HepG2 (cell line): ENCODE data around the gene SEMA7A. TPM values are rescaled to one million over a fixed set of nuclear protein-coding genes. Genes with fewer than 3 reads are reported as not detected.

ENCODE experiments used
- MED8 ChIP-seq: sonication (generic); formaldehyde crosslinking; IDR thresholded peaks from 2 replicates; pipeline ENCODE4 v1.8.1; 2023; ENCODE audit warnings: mild to moderate bottlenecking, missing genetic modification reagents; ENCODE audit not compliant: insufficient replicate concordance
- ZNF577 ChIP-seq: sonication (generic); formaldehyde crosslinking; IDR thresholded peaks from 2 replicates; pipeline ENCODE4 v1.4.0; 2020; ENCODE audit warnings: mild to moderate bottlenecking, low read depth, missing genetic modification reagents, borderline replicate concordance
- polyA plus RNA-seq, 8 experiments: library from polyadenylated mRNA; depleted of rRNA in 3 of 8; stranded (reverse) in 7 of 8; unstranded in 1 of 8; fragments of >200 nt; fragmentation: Illumina TruSeq in 4 of 8; extraction: Trizol in 4 of 8; gene quantifications; 2 replicates each; pipeline versions ENCODE4 v1.2.1 to v1.2.3, GENCODE V29; 2011 to 2016; ENCODE audit warnings: low read depth in 4 of 8, missing spikeins in 1 of 8, mixed read lengths in 1 of 8; ENCODE audit not compliant: insufficient read depth in 1 of 8
- total RNA-seq, 5 experiments: library from RNA; depleted of rRNA; stranded (reverse); fragments of >200 nt; fragmentation: Illumina TruSeq; extraction: Trizol; gene quantifications; 2 replicates each; pipeline ENCODE4 v1.2.3, GENCODE V29; 2016; ENCODE audit warnings: low read depth in 1 of 5
- TF ChIP-seq, protein P1 (sequence below): sonication (generic); formaldehyde crosslinking; IDR thresholded peaks from 2 replicates; pipeline ENCODE4 v1.4.0; 2020; ENCODE audit warnings: missing genetic modification reagents, borderline replicate concordance
- TF ChIP-seq, protein P2 (sequence below): sonication (generic); formaldehyde crosslinking; IDR thresholded peaks from 2 replicates; pipeline ENCODE4 v1.5.1; 2020; ENCODE audit warnings: mild to moderate bottlenecking, missing genetic modification reagents, moderate library complexity
- TF ChIP-seq, protein P3 (sequence below): sonication (generic); formaldehyde crosslinking; IDR thresholded peaks from 2 replicates; pipeline ENCODE4 v1.9.0; 2021; ENCODE audit warnings: missing genetic modification reagents, mild to moderate bottlenecking, borderline replicate concordance

The SEMA7A gene
- total and polyA plus RNA-seq, 2 of the 13 experiments (the other 11 are each of a cell fraction or from before 2014, with no cell fraction given), result 9.0 to 15.8 TPM

DNA sequence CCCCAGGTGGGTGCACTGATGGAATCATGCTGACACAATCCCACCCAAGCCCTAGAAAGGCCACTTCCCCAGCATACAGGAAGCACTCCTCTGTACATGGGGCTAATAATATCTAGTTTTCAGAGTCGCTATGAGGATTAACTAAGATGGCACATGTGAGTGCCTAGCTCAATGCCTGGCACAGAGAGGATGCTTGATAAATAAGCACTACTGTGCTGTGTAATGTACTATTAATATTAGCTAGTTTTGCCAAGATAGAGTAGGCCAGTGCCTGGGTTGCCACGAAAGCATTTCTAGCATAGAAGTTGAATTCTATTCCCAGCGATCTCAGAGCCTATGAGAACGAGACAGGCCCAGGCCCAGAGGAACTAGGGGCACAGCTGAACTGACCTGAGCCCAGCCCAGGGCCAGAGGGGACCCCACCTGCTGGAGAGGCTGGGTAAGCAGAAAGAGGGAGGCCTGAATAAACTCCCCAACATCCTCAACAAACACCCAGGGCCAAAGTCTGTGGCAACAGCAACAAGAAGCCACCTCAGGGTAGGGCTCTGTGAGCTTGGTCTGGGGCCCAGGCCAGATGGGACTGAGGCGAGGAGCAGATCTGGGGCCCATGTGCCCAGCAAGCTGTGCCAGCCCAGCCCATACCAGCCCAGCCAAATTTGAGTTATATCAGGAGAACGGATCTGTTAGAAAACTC is 7.6 kb upstream of the SEMA7A start (continued):
- TF ChIP-seq MED8 (CRISPR knock-in tag), result no peak
- TF ChIP-seq, protein P1, sequence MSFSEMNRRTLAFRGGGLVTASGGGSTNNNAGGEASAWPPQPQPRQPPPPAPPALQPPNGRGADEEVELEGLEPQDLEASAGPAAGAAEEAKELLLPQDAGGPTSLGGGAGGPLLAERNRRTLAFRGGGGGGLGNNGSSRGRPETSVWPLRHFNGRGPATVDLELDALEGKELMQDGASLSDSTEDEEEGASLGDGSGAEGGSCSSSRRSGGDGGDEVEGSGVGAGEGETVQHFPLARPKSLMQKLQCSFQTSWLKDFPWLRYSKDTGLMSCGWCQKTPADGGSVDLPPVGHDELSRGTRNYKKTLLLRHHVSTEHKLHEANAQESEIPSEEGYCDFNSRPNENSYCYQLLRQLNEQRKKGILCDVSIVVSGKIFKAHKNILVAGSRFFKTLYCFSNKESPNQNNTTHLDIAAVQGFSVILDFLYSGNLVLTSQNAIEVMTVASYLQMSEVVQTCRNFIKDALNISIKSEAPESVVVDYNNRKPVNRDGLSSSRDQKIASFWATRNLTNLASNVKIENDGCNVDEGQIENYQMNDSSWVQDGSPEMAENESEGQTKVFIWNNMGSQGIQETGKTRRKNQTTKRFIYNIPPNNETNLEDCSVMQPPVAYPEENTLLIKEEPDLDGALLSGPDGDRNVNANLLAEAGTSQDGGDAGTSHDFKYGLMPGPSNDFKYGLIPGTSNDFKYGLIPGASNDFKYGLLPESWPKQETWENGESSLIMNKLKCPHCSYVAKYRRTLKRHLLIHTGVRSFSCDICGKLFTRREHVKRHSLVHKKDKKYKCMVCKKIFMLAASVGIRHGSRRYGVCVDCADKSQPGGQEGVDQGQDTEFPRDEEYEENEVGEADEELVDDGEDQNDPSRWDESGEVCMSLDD (CRISPR knock-in tag), result peak; percentile 82
- TF ChIP-seq, protein P2, sequence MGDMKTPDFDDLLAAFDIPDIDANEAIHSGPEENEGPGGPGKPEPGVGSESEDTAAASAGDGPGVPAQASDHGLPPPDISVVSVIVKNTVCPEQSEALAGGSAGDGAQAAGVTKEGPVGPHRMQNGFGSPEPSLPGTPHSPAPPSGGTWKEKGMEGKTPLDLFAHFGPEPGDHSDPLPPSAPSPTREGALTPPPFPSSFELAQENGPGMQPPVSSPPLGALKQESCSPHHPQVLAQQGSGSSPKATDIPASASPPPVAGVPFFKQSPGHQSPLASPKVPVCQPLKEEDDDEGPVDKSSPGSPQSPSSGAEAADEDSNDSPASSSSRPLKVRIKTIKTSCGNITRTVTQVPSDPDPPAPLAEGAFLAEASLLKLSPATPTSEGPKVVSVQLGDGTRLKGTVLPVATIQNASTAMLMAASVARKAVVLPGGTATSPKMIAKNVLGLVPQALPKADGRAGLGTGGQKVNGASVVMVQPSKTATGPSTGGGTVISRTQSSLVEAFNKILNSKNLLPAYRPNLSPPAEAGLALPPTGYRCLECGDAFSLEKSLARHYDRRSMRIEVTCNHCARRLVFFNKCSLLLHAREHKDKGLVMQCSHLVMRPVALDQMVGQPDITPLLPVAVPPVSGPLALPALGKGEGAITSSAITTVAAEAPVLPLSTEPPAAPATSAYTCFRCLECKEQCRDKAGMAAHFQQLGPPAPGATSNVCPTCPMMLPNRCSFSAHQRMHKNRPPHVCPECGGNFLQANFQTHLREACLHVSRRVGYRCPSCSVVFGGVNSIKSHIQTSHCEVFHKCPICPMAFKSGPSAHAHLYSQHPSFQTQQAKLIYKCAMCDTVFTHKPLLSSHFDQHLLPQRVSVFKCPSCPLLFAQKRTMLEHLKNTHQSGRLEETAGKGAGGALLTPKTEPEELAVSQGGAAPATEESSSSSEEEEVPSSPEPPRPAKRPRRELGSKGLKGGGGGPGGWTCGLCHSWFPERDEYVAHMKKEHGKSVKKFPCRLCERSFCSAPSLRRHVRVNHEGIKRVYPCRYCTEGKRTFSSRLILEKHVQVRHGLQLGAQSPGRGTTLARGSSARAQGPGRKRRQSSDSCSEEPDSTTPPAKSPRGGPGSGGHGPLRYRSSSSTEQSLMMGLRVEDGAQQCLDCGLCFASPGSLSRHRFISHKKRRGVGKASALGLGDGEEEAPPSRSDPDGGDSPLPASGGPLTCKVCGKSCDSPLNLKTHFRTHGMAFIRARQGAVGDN (CRISPR knock-in tag), result peak; percentile 76
- TF ChIP-seq, protein P3, sequence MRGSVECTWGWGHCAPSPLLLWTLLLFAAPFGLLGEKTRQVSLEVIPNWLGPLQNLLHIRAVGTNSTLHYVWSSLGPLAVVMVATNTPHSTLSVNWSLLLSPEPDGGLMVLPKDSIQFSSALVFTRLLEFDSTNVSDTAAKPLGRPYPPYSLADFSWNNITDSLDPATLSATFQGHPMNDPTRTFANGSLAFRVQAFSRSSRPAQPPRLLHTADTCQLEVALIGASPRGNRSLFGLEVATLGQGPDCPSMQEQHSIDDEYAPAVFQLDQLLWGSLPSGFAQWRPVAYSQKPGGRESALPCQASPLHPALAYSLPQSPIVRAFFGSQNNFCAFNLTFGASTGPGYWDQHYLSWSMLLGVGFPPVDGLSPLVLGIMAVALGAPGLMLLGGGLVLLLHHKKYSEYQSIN (CRISPR knock-in tag), result no peak
- TF ChIP-seq ZNF577, result no peak
